H1 (cell line): ENCODE results near the gene TRAP1. TPM values are rescaled to one million over a fixed set of nuclear protein-coding genes. Genes with fewer than 3 reads are reported as not detected.

ENCODE experiments used
- CTCF ChIA-PET: fragments of 300-600 bp; sonication (Branson Sonifier 250); formaldehyde crosslinking; loops from one replicate; lab custom pipeline; 2021; ENCODE audit not compliant: partially characterized antibody; lab: Charles Lee
- POLR2A ChIA-PET: fragments of 300-600 bp; sonication (Branson Sonifier 250); formaldehyde crosslinking; loops from one replicate; lab custom pipeline; 2021; ENCODE audit warnings: inconsistent platforms; ENCODE audit not compliant: partially characterized antibody; lab: Charles Lee
- DNase-seq, 2 experiments: peaks; one replicate each; pipeline versions ENCODE4 v3.0.0 to v3.0.0-alpha.2; 2010 to 2022; ENCODE audit warnings: low spot score in 2 of 2, low read depth in 1 of 2, mixed read lengths in 1 of 2
- FAIRE-seq: peaks from 2 replicates; lab custom pipeline; 2011; peaks lifted over from hg19 to GRCh38; lab: Jason Lieb, UNC
- H2AFZ ChIP-seq: 2 replicates; pipeline ENCODE4 v1.8.1; 2012; ENCODE audit warnings: low read length, inconsistent platforms
- H2AK5ac ChIP-seq: 2 replicates; pipeline ENCODE4 v1.6.1; 2013; ENCODE audit warnings: low read depth, low read length
- H2BK120ac ChIP-seq: replicated peaks from 2 replicates; pipeline ENCODE3; 2013; ENCODE audit warnings: low read depth, low read length, inconsistent platforms
- H2BK12ac ChIP-seq: 2 replicates; pipeline ENCODE4 v1.6.1; 2013; ENCODE audit warnings: low read depth, low read length
- H2BK15ac ChIP-seq: 2 replicates; pipeline ENCODE4 v1.6.1; 2013; ENCODE audit warnings: low read length
- H2BK20ac ChIP-seq: 2 replicates; pipeline ENCODE4 v1.6.1; 2013; ENCODE audit warnings: low read length
- H2BK5ac ChIP-seq: 2 replicates; pipeline ENCODE4 v1.6.1; 2013; ENCODE audit warnings: low read depth, low read length
- H3K14ac ChIP-seq: 2 replicates; pipeline ENCODE4 v1.6.1; 2013; ENCODE audit warnings: inconsistent platforms; ENCODE audit not compliant: insufficient read length
- H3K18ac ChIP-seq: 2 replicates; pipeline ENCODE4 v1.6.1; 2013; ENCODE audit warnings: low read length; ENCODE audit errors: extremely low read depth
- H3K23ac ChIP-seq: 2 replicates; pipeline ENCODE4 v1.6.1; 2013; ENCODE audit warnings: inconsistent platforms; ENCODE audit not compliant: insufficient read length
- H3K23me2 ChIP-seq: 2 replicates; pipeline ENCODE4 v1.6.1; 2013; ENCODE audit warnings: low read depth, low read length
- H3K27ac ChIP-seq: 2 replicates; pipeline ENCODE4 v1.6.1; 2011; ENCODE audit warnings: low read depth, low read length, inconsistent platforms
- H3K27me3 ChIP-seq, 4 experiments: replicated peaks in 1 of 4; 1 replicate in 1 of 4; 2 replicates in 3 of 4; pipeline versions ENCODE4 v1.6.1 to v1.8.1; 2011 to 2013; ENCODE audit warnings: low read length in 3 of 4, mild to moderate bottlenecking in 3 of 4, inconsistent platforms in 2 of 4, mixed read lengths in 2 of 4, moderate library complexity in 1 of 4; ENCODE audit not compliant: control insufficient read depth in 3 of 4, insufficient read depth in 3 of 4; ENCODE audit errors: extremely low read depth in 1 of 4
- H3K36me3 ChIP-seq, 4 experiments: 2 replicates each; pipeline versions ENCODE4 v1.6.1 to v1.8.1; 2011 to 2013; ENCODE audit warnings: mild to moderate bottlenecking in 4 of 4, low read length in 3 of 4, moderate library complexity in 2 of 4, control low read depth in 1 of 4, inconsistent platforms in 1 of 4; ENCODE audit not compliant: insufficient read depth in 4 of 4, control insufficient read depth in 2 of 4
- H3K4ac ChIP-seq: replicated peaks from 2 replicates; pipeline ENCODE3; 2013; ENCODE audit warnings: low read length, low read depth, mixed read lengths, inconsistent platforms; ENCODE audit not compliant: insufficient read length
- H3K4me1 ChIP-seq, 4 experiments: replicated peaks in 1 of 4; 1 replicate in 1 of 4; 2 replicates in 3 of 4; pipeline versions ENCODE4 v1.6.1 to v1.8.1; 2011 to 2013; ENCODE audit warnings: low read length in 3 of 4, inconsistent platforms in 2 of 4, mixed read lengths in 1 of 4; ENCODE audit not compliant: insufficient read depth in 4 of 4, control insufficient read depth in 3 of 4
- H3K4me2 ChIP-seq, 2 experiments: 2 replicates each; pipeline versions ENCODE4 v1.6.1 to v1.8.1; 2011 to 2013; ENCODE audit warnings: low read depth in 2 of 2, low read length in 2 of 2, control low read depth in 1 of 2, inconsistent platforms in 1 of 2, mild to moderate bottlenecking in 1 of 2; ENCODE audit not compliant: insufficient read depth in 1 of 2
- H3K4me3 ChIP-seq, 4 experiments: fragments of 200-600, 300-600 bp in 1 of 4; sonication (generic), shearing (Covaris generic), sonication (Bioruptor Twin) in 1 of 4; 2 replicates each; pipeline versions ENCODE4 v1.5.1 to v1.8.1; 2011 to 2016; ENCODE audit warnings: low read length in 4 of 4, low read depth in 3 of 4, control low read depth in 2 of 4, inconsistent platforms in 2 of 4, mild to moderate bottlenecking in 2 of 4, mixed read lengths in 1 of 4, moderate library complexity in 1 of 4; ENCODE audit not compliant: insufficient read depth in 2 of 4; ENCODE audit errors: extremely low read depth in 1 of 4
- H3K56ac ChIP-seq: replicated peaks from 2 replicates; pipeline ENCODE3; 2013; ENCODE audit warnings: low read depth, mild to moderate bottlenecking, mixed read lengths, low read length, inconsistent platforms; ENCODE audit not compliant: insufficient read length
- H3K79me1 ChIP-seq: 2 replicates; pipeline ENCODE4 v1.6.1; 2013; ENCODE audit warnings: low read depth, low read length, control low read depth
- H3K79me2 ChIP-seq, 2 experiments: 2 replicates each; pipeline versions ENCODE4 v1.6.1 to v1.8.1; 2012 to 2013; ENCODE audit warnings: low read length in 2 of 2, mild to moderate bottlenecking in 2 of 2, inconsistent platforms in 1 of 2; ENCODE audit not compliant: insufficient read depth in 2 of 2, control insufficient read depth in 1 of 2
- H3K9ac ChIP-seq, 4 experiments: replicated peaks in 1 of 4; 1 replicate in 1 of 4; 2 replicates in 3 of 4; pipeline versions ENCODE4 v1.6.1 to v1.8.1; 2011 to 2013; ENCODE audit warnings: low read depth in 3 of 4, low read length in 3 of 4, control low read depth in 2 of 4, mild to moderate bottlenecking in 2 of 4, moderate library complexity in 2 of 4, inconsistent platforms in 1 of 4; ENCODE audit errors: extremely low read depth in 1 of 4
- H3K9me3 ChIP-seq, 2 experiments: 2 replicates each; pipeline versions ENCODE4 v1.6.1 to v1.8.1; 2012 to 2013; ENCODE audit warnings: mild to moderate bottlenecking in 2 of 2, moderate library complexity in 2 of 2, control low read depth in 1 of 2, inconsistent platforms in 1 of 2, low read depth in 1 of 2, low read length in 1 of 2, mixed read lengths in 1 of 2; ENCODE audit not compliant: insufficient read depth in 2 of 2
- H4K20me1 ChIP-seq, 2 experiments: replicated peaks in 1 of 2; 2 replicates each; pipeline versions ENCODE3 to v1.8.1; 2011 to 2013; ENCODE audit warnings: inconsistent platforms in 2 of 2, low read length in 2 of 2, mild to moderate bottlenecking in 1 of 2; ENCODE audit not compliant: insufficient read depth in 2 of 2, control insufficient read depth in 1 of 2
- H4K5ac ChIP-seq: 2 replicates; pipeline ENCODE4 v1.6.1; 2013; ENCODE audit warnings: low read length, low read depth, mixed read lengths, inconsistent platforms; ENCODE audit not compliant: insufficient read length
- H4K8ac ChIP-seq: 2 replicates; pipeline ENCODE4 v1.8.0; 2013; ENCODE audit warnings: mild to moderate bottlenecking, moderate library complexity, low read length, inconsistent platforms; ENCODE audit not compliant: insufficient read depth; ENCODE audit errors: extremely low read depth
- H4K91ac ChIP-seq: replicated peaks from 2 replicates; pipeline ENCODE3; 2013; ENCODE audit warnings: low read length, mixed read lengths, inconsistent platforms; ENCODE audit not compliant: insufficient read length
- CHD1 ChIP-seq: IDR thresholded peaks from 2 replicates; pipeline ENCODE4 v1.6.1; 2012; ENCODE audit warnings: low read depth, low read length, improper control_type of control experiment
- RBBP5 ChIP-seq: IDR thresholded peaks from 2 replicates; pipeline ENCODE4 v1.7.1; 2012; ENCODE audit warnings: low read depth, mild to moderate bottlenecking, inconsistent platforms, low read length, moderate library complexity, borderline replicate concordance
- RFX5 ChIP-seq: IDR thresholded peaks from 2 replicates; pipeline ENCODE4 v1.6.1; 2011; ENCODE audit warnings: low read depth, low read length, improper control_type of control experiment, borderline replicate concordance
- WGBS, 2 experiments: shearing (Covaris generic) in 1 of 2; methylation state at CpG; one replicate each; pipeline versions ENCODE4 v1.1.6 to v1.1.7; 2013 to 2015; ENCODE audit warnings: low lambda C conversion rate in 2 of 2, mixed read lengths in 2 of 2, inconsistent platforms in 1 of 2, low coverage in 1 of 2, missing lambda C conversion rate in 1 of 2; ENCODE audit not compliant: insufficient replicate concordance in 2 of 2, insufficient coverage in 1 of 2, insufficient read length in 1 of 2; ENCODE audit errors: extremely low coverage in 1 of 2, missing lambda C conversion rate in 1 of 2; 5-methylcytosine and 5-hydroxymethylcytosine counted together
- polyA plus RNA-seq, 7 experiments: library from polyadenylated mRNA; depleted of rRNA in 3 of 7; stranded (reverse) in 5 of 7; unstranded in 2 of 7; fragments of >200 nt in 5 of 7; fragments of 200-250 nt in 2 of 7; gene quantifications; 1 replicate in 5 of 7; 2 replicates in 1 of 7; 4 replicates in 1 of 7; pipeline versions ENCODE4 v1.2.1 to v1.2.3, GENCODE V29; 2011 to 2013; ENCODE audit warnings: missing spikeins in 2 of 7, mixed read lengths in 2 of 7
- total RNA-seq: library from RNA; stranded (reverse); fragmentation: NEBNext Ultra II Directional; extraction: Animal tissue kit (Norgen Biotek cat#: 25700); gene quantifications from 2 replicates; pipeline ENCODE4 v1.2.1, GENCODE V29; 2021

The TRAP1 gene
- total and polyA plus RNA-seq, 2 of the 8 experiments (the other 6 are each of a cell fraction or from before 2014, with no cell fraction given) = 215 to 283 TPM

DNA sequence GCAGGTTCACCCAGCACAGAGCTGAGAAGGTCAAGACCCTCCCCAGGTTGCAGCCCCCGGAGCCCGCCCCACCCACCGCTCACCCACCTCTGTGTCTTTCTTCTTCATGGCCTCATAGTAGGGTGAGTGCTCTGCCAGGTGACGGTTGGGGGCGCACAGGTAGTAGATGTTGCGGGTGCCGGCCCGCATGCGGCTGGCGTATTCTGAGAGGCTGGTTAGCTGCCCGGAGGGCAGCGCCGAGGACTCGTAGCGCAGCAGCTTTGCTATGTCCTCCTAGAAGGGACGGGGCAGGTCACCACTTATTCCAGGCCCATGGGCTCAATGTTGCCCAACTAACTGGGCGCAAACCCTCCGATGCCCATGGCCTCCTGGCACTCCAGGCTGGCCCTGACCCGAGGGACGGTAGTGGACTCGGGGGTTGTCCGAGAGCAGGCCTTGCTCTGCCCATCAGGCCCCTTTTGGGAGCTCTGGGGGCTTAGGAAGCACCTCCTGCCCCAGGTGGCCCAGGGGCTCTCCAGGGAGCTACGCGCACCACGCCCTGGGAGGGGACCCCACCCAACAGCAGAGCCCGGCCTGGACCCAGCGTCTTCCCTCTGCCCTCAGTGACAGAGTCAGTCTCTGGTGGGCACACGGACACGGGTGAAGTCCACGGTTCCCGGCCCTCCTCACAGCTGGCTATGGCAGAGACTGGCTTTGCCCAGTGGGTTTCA, 53.0 kb downstream of the TRAP1 start:
- DNase-seq = no peak
- CTCF ChIA-PET = interaction anchor here (0.7 to 3.8 kb wide), 7 partner anchors 10 to 176 kb away, joined by 3 to 22 read pairs (median 3); partner anchors contain the start of genes DNASE1 and SLX4

More for the DNA sequence above, 53.0 kb downstream of the TRAP1 start:
- no peak overlapping the region for H2BK12ac ChIP-seq
- POLR2A ChIA-PET = no interaction called here
- no peak overlapping the region for H3K27ac ChIP-seq
- H3K4me2 ChIP-seq = no peak overlapping the region
- H3K27me3 ChIP-seq = no peaks in the 10 kb centered on the region
- H3K9me3 ChIP-seq = no peaks in the 10 kb centered on the region
- H3K4me1 ChIP-seq = no peaks in the 10 kb centered on the region
- H4K8ac ChIP-seq = no peak overlapping the region
- no peaks in the 10 kb centered on the region for H3K79me2 ChIP-seq
- no peak overlapping the region for H3K18ac ChIP-seq
- H2BK15ac ChIP-seq = no peak overlapping the region
- no peak overlapping the region for H3K4me3 ChIP-seq
- peaks cover 31 to 69% (median 49%) of the 10 kb centered on the region in 4 experiments for H3K36me3 ChIP-seq
- no peak overlapping the region for H3K56ac ChIP-seq
- peaks cover 4% of the 10 kb centered on the region; the same call in 1 of the 2 replicates for H3K79me1 ChIP-seq
- no peak overlapping the region for H4K5ac ChIP-seq
- H2BK5ac ChIP-seq = no peak overlapping the region
- H2BK120ac ChIP-seq = no peak overlapping the region
- no peak overlapping the region for H3K23ac ChIP-seq
- H2AK5ac ChIP-seq = no peak overlapping the region
- H3K14ac ChIP-seq = no peak overlapping the region
- H3K9ac ChIP-seq = no peak overlapping the region
- peaks cover 6 to 11% of the 10 kb centered on the region in 2 experiments for H4K20me1 ChIP-seq
- H3K4ac ChIP-seq = no peak overlapping the region
- FAIRE-seq = no peak
- no peak for TF ChIP-seq RBBP5
- TF ChIP-seq RFX5 = no peak
- no peak for TF ChIP-seq CHD1
- H2AFZ ChIP-seq = no peak overlapping the region
- H2BK20ac ChIP-seq = no peak overlapping the region
- H3K23me2 ChIP-seq = no peaks in the 10 kb centered on the region
- WGBS, 2 experiments = 95% methylated on average over 24 of the region's 31 CpGs; no CpG with 5 or more reads in 1 of the 2 experiments
- no peak overlapping the region for H4K91ac ChIP-seq
